ENCODE measurements around the gene ATF7IP. TPM values are rescaled to one million over a fixed set of nuclear protein-coding genes. Genes with fewer than 3 reads are reported as not detected.

The ATF7IP gene
- total RNA-seq, 2 experiments from 2014 or later = 101 to 107 TPM

GRCh38 chr12:14482886-14483285, 117.4 kb downstream of the ATF7IP start:
- ChIA-PET CTCF (no interaction called here), POLR2A (no interaction called here)
- DNase-seq (no peak), ATAC-seq (no peak)
- peaks cover 14% of the 10 kb centered on the region for H3K4me1 Mint-ChIP-seq (ENCODE audit: low read depth)
- H3K27ac Mint-ChIP-seq = peak overlapping the region; percentile 40
- intact Hi-C loops (cut with micrococcal nuclease) = no loop called here
- H3K27me3 Mint-ChIP-seq = no peaks in the 10 kb centered on the region
- no peaks in the 10 kb centered on the region for H3K9me3 Mint-ChIP-seq
- TF ChIP-seq CTCF (IDR thresholded peaks at IDR 0.05) = no peak
- H3K4me3 Mint-ChIP-seq = no peak overlapping the region
- H3K36me3 Mint-ChIP-seq (ENCODE audit: low read depth) = peaks cover 70% of the 10 kb centered on the region

GRCh38 chr12:14495326-14495725, 129.8 kb downstream of the ATF7IP start:
- H3K4me3 Mint-ChIP-seq = no peak overlapping the region
- CTCF ChIA-PET = no interaction called here
- peak overlapping the region; percentile 28 for H3K27ac Mint-ChIP-seq
- peaks cover 70% of the 10 kb centered on the region for H3K36me3 Mint-ChIP-seq (ENCODE audit: low read depth)
- no peak for TF ChIP-seq CTCF (IDR thresholded peaks at IDR 0.05)
- H3K9me3 Mint-ChIP-seq = no peaks in the 10 kb centered on the region
- H3K27me3 Mint-ChIP-seq = no peaks in the 10 kb centered on the region
- intact Hi-C loops (cut with micrococcal nuclease) = no loop called here
- ATAC-seq (no peak), DNase-seq (no peak)
- POLR2A ChIA-PET = interaction anchor here (0.6 kb wide), 1 partner anchor 208 kb away, joined by 3 read pairs; no protein-coding TSS in a partner anchor
- H3K4me1 Mint-ChIP-seq (ENCODE audit: low read depth) = peaks cover 16% of the 10 kb centered on the region

- intact Hi-C loops (cut with micrococcal nuclease) = no loop called here
- DNase-seq (no peak), ATAC-seq (no peak)
- TF ChIP-seq CTCF (IDR thresholded peaks at IDR 0.05) = no peak
- H3K36me3 Mint-ChIP-seq (ENCODE audit: low read depth) = peaks cover 23% of the 10 kb centered on the region
- CTCF ChIA-PET = interaction anchor here (0.8 to 1.9 kb wide), 3 partner anchors 138 to 268 kb away, joined by 3 to 5 read pairs (median 3); no protein-coding TSS in a partner anchor
- no peaks in the 10 kb centered on the region for H3K9me3 Mint-ChIP-seq
- H3K27ac Mint-ChIP-seq = no peak overlapping the region
- H3K4me1 Mint-ChIP-seq (ENCODE audit: low read depth) = peaks cover 3% of the 10 kb centered on the region
- no peaks in the 10 kb centered on the region for H3K27me3 Mint-ChIP-seq
- POLR2A ChIA-PET = no interaction called here
- H3K4me3 Mint-ChIP-seq = no peak overlapping the region
Measured at GRCh38 chr12:14505626-14506596, 140.4 kb downstream of the ATF7IP start.

GRCh38 chr12:14510574-14510973, 145.1 kb downstream of the ATF7IP start:
- CTCF ChIA-PET = interaction anchor here (1.0 kb wide), 1 partner anchor 50 kb away, joined by 4 read pairs; no protein-coding TSS in a partner anchor
- ATAC-seq = no peak
- no peaks in the 10 kb centered on the region for H3K36me3 Mint-ChIP-seq (ENCODE audit: low read depth)
- TF ChIP-seq CTCF (IDR thresholded peaks at IDR 0.05) = no peak
- DNase-seq = no peak
- no peaks in the 10 kb centered on the region for H3K4me1 Mint-ChIP-seq (ENCODE audit: low read depth)
- peaks cover 4% of the 10 kb centered on the region for H3K27me3 Mint-ChIP-seq
- H3K9me3 Mint-ChIP-seq = no peaks in the 10 kb centered on the region
- no peak overlapping the region for H3K27ac Mint-ChIP-seq
- intact Hi-C loops (cut with micrococcal nuclease) = no loop called here
- H3K4me3 Mint-ChIP-seq = no peak overlapping the region
- POLR2A ChIA-PET = no interaction called here
